Stimulated activated CD4-positive, alpha-beta T cell treated with anti-CD3 and anti-CD28 coated beads, Interleukin-12 subunit alpha, Interleukin-12 subunit beta, amount 100 ng/mL, for 48 hours (primary cell): ENCODE results near the gene GFRA1.

Experiments
- DNase-seq, 3 donors: peaks; one replicate each; pipeline ENCODE4 v3.0.0-alpha.2; 2020; ENCODE audit warnings: low read depth in 2 of 3, low spot score in 1 of 3

The GFRA1 gene

GRCh38 chr10:116164291-116164690, 108.7 kb downstream of the GFRA1 start:
- DNase-seq = no peak

GRCh38 chr10:116163333-116164131, 109.5 kb downstream of the GFRA1 start:
- no peak for DNase-seq

- no peak for DNase-seq
These were observed 110.2 kb downstream of the GFRA1 start for GRCh38 chr10:116162851-116163250.

GRCh38 chr10:116160271-116160670, 112.7 kb downstream of the GFRA1 start:
- no peak for DNase-seq

GRCh38 chr10:116159197-116159596, 113.8 kb downstream of the GFRA1 start:
- DNase-seq = no peak

- no peak for DNase-seq
These were observed 115.0 kb downstream of the GFRA1 start for GRCh38 chr10:116158036-116158435.

GRCh38 chr10:116157485-116157884, 115.5 kb downstream of the GFRA1 start:
- DNase-seq = no peak

- no peak for DNase-seq
These were observed 116.2 kb downstream of the GFRA1 start for GRCh38 chr10:116156819-116157218.

GRCh38 chr10:116155191-116155590, 117.8 kb downstream of the GFRA1 start:
- DNase-seq = no peak

- no peak for DNase-seq
These were observed 118.4 kb downstream of the GFRA1 start for GRCh38 chr10:116154651-116155050.

- DNase-seq = no peak
These were observed 121.9 kb downstream of the GFRA1 start for GRCh38 chr10:116151076-116151475.

- no peak for DNase-seq
These were observed 122.4 kb downstream of the GFRA1 start for GRCh38 chr10:116150606-116151005.

- peak in 1 of 3 donors; percentile 0 for DNase-seq
These were observed 125.7 kb downstream of the GFRA1 start for GRCh38 chr10:116147147-116147905.

GRCh38 chr10:116146372-116147140, 126.5 kb downstream of the GFRA1 start:
- no peak for DNase-seq

GRCh38 chr10:116143673-116144222, 129.3 kb downstream of the GFRA1 start:
- no peak for DNase-seq

GRCh38 chr10:116141855-116142254, 131.2 kb downstream of the GFRA1 start:
- DNase-seq = no peak

GRCh38 chr10:116141246-116141645, 131.8 kb downstream of the GFRA1 start:
- no peak for DNase-seq

GRCh38 chr10:116139886-116140285, 133.1 kb downstream of the GFRA1 start:
- no peak for DNase-seq

GRCh38 chr10:116138897-116139296, 134.1 kb downstream of the GFRA1 start:
- DNase-seq = no peak

GRCh38 chr10:116136261-116136660, 136.7 kb downstream of the GFRA1 start:
- no peak for DNase-seq

- no peak for DNase-seq
These were observed 138.7 kb downstream of the GFRA1 start for GRCh38 chr10:116134322-116134721.
